SK-N-MC (cell line): Measurements from ENCODE around the gene PRSS1.

Source experiments
- DNase-seq: peaks from one replicate; pipeline ENCODE4 v3.0.0-alpha.2; 2011; ENCODE audit warnings: low read depth, low spot score
- H3K27ac ChIP-seq: fragments of 200-600 bp; sonication (generic); 2 replicates; pipeline ENCODE4 v1.5.1; 2016; ENCODE audit warnings: mixed run types
- H3K36me3 ChIP-seq: fragments of 200-600 bp; sonication (generic); 2 replicates; pipeline ENCODE4 v1.6.1; 2017; ENCODE audit warnings: antibody characterized with exemption, low read length, mixed read lengths; ENCODE audit not compliant: insufficient read depth
- H3K4me3 ChIP-seq: fragments of 200-600 bp; sonication (generic); 2 replicates; pipeline ENCODE4 v1.5.1; 2016
- H3K9ac ChIP-seq: fragments of 200-600 bp; sonication (generic); 2 replicates; pipeline ENCODE4 v1.8.0; 2017; ENCODE audit warnings: mixed run types, mixed read lengths; ENCODE audit not compliant: insufficient read length
- H3K9me3 ChIP-seq: fragments of 200-600 bp; sonication (generic); 2 replicates; pipeline ENCODE4 v1.6.1; 2017; ENCODE audit warnings: low read depth, mild to moderate bottlenecking, antibody characterized with exemption, low read length, moderate library complexity, mixed read lengths
- EZH2 ChIP-seq: fragments of 200-600 bp; sonication (generic); IDR thresholded peaks from one replicate; pipeline ENCODE4 v1.6.1; 2017; ENCODE audit warnings: antibody characterized with exemption
- FOXP2 ChIP-seq: optimal IDR thresholded peaks from 2 replicates; pipeline ENCODE3; 2011; ENCODE audit warnings: mild to moderate bottlenecking, moderate library complexity; ENCODE audit not compliant: insufficient read depth; ENCODE audit errors: extremely low read length, control extremely low read depth
- POLR2AphosphoS5 ChIP-seq: IDR thresholded peaks from 2 replicates; pipeline ENCODE4 v1.6.1; 2012; ENCODE audit warnings: mild to moderate bottlenecking, low read depth, low read length, borderline replicate concordance

PRSS1 gene

GRCh38 chr7:142795339-142795863 is 46.1 kb downstream of the PRSS1 start:
- no peak overlapping the region for H3K27ac ChIP-seq

GRCh38 chr7:142796001-142796500 is 46.8 kb downstream of the PRSS1 start:
- Histone ChIP-seq H3K27ac (no peak overlapping the region), H3K9ac (no peak overlapping the region), H3K4me3 (no peak overlapping the region), H3K9me3 (no peaks in the 10 kb centered on the region), H3K36me3 (no peaks in the 10 kb centered on the region)
- DNase-seq = no peak
- TF ChIP-seq EZH2 (no peak), POLR2AphosphoS5 (no peak), FOXP2 (no peak)

More at GRCh38 chr7:142795339-142795863, 46.1 kb downstream of the PRSS1 start:
- no peak overlapping the region for H3K4me3 ChIP-seq
- H3K36me3 ChIP-seq = no peaks in the 10 kb centered on the region
- no peak for DNase-seq
- no peak overlapping the region for H3K9ac ChIP-seq
- no peak for TF ChIP-seq EZH2
- TF ChIP-seq POLR2AphosphoS5 = no peak
- no peak for TF ChIP-seq FOXP2
- no peaks in the 10 kb centered on the region for H3K9me3 ChIP-seq

GRCh38 chr7:142796501-142797390 is 47.5 kb downstream of the PRSS1 start:
- Histone ChIP-seq H3K36me3 (no peaks in the 10 kb centered on the region), H3K4me3 (no peak overlapping the region)
- DNase-seq = no peak

GRCh38 chr7:142797391-142798377 is 48.4 kb downstream of the PRSS1 start:
- no peak overlapping the region for H3K9ac ChIP-seq
- H3K36me3 ChIP-seq = no peaks in the 10 kb centered on the region
- H3K27ac ChIP-seq = no peak overlapping the region
- TF ChIP-seq EZH2 (no peak), FOXP2 (no peak), POLR2AphosphoS5 (no peak)
- no peak for DNase-seq
- no peak overlapping the region for H3K4me3 ChIP-seq
- no peaks in the 10 kb centered on the region for H3K9me3 ChIP-seq

More at GRCh38 chr7:142796501-142797390, 47.5 kb downstream of the PRSS1 start:
- TF ChIP-seq FOXP2 = no peak
- no peak for TF ChIP-seq POLR2AphosphoS5
- TF ChIP-seq EZH2 = peak; percentile 73
- Histone ChIP-seq H3K9me3 (no peaks in the 10 kb centered on the region), H3K9ac (no peak overlapping the region), H3K27ac (no peak overlapping the region)

GRCh38 chr7:142798451-142799436 is 49.5 kb downstream of the PRSS1 start:
- H3K27ac ChIP-seq = no peak overlapping the region
- TF ChIP-seq EZH2 = no peak
- no peak for TF ChIP-seq FOXP2
- no peak for TF ChIP-seq POLR2AphosphoS5
- H3K9me3 ChIP-seq = no peaks in the 10 kb centered on the region
- no peaks in the 10 kb centered on the region for H3K36me3 ChIP-seq
- no peak overlapping the region for H3K9ac ChIP-seq
- no peak overlapping the region for H3K4me3 ChIP-seq
- DNase-seq = no peak

- Histone ChIP-seq H3K27ac (no peak overlapping the region), H3K36me3 (no peaks in the 10 kb centered on the region), H3K9me3 (no peaks in the 10 kb centered on the region), H3K4me3 (no peak overlapping the region), H3K9ac (no peak overlapping the region)
- DNase-seq = no peak
- no peak for TF ChIP-seq POLR2AphosphoS5
- no peak for TF ChIP-seq EZH2
- no peak for TF ChIP-seq FOXP2
These were observed 50.2 kb downstream of the PRSS1 start for GRCh38 chr7:142799437-142799835.

GRCh38 chr7:142800088-142800487 is 50.8 kb downstream of the PRSS1 start:
- H3K36me3 ChIP-seq = no peaks in the 10 kb centered on the region
- no peaks in the 10 kb centered on the region for H3K9me3 ChIP-seq
- no peak overlapping the region for H3K9ac ChIP-seq
- no peak overlapping the region for H3K4me3 ChIP-seq
- no peak for DNase-seq
- no peak for TF ChIP-seq EZH2
- no peak for TF ChIP-seq FOXP2
- no peak overlapping the region for H3K27ac ChIP-seq
